ENCODE measurements around the gene ALAS1. TPM values are rescaled to one million over a fixed set of nuclear protein-coding genes. Genes with fewer than 3 reads are reported as not detected.

The ALAS1 gene
- total RNA-seq, 4 donors from 2014 or later, result 31.1 to 50.5 (median 38.9) TPM

DNA sequence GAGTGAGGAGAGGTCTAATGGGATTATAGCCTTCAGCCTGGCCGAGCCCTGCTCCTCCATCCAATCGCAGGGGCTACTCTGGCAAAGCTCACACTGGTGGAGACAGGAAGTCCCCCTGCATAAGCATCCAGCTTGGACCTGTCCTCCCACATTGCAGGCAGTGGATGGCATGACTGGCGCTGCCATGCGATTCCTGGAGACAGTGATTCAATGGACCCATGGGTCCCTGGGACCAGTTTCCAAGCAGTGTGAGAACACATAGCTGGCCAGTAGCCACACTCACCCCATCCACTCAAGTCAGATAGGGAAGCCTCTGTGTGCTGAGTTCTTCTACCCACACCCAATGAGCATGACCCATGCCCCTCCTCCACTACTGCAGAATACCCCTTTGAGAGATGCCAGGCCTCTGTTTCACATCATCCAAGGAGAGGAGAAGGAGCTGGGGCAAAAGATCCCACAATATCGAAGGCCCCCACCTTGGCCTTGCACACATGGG is 25.6 kb upstream of the ALAS1 start:
- no peaks in the 10 kb centered on the region for H3K27me3 ChIP-seq
- no peaks in the 10 kb centered on the region for H3K36me3 ChIP-seq
- H3K4me1 ChIP-seq, result no peaks in the 10 kb centered on the region
- 93% methylated on average over 3 of the region's 5 CpGs for WGBS
- no peak for TF ChIP-seq EP300 (IDR thresholded peaks at IDR 0.05)
- TF ChIP-seq POLR2AphosphoS5 (IDR thresholded peaks at IDR 0.05), result no peak
- no peak for TF ChIP-seq POLR2A (IDR thresholded peaks at IDR 0.05; ENCODE audit: low read depth)
- TF ChIP-seq, protein P1, sequence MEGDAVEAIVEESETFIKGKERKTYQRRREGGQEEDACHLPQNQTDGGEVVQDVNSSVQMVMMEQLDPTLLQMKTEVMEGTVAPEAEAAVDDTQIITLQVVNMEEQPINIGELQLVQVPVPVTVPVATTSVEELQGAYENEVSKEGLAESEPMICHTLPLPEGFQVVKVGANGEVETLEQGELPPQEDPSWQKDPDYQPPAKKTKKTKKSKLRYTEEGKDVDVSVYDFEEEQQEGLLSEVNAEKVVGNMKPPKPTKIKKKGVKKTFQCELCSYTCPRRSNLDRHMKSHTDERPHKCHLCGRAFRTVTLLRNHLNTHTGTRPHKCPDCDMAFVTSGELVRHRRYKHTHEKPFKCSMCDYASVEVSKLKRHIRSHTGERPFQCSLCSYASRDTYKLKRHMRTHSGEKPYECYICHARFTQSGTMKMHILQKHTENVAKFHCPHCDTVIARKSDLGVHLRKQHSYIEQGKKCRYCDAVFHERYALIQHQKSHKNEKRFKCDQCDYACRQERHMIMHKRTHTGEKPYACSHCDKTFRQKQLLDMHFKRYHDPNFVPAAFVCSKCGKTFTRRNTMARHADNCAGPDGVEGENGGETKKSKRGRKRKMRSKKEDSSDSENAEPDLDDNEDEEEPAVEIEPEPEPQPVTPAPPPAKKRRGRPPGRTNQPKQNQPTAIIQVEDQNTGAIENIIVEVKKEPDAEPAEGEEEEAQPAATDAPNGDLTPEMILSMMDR (IDR thresholded peaks at IDR 0.05), result no peak
- no peaks in the 10 kb centered on the region for H3K9me3 ChIP-seq
- DNase-seq (ENCODE audit: extremely low spot score), result no peak
- H3K4me3 ChIP-seq, result no peak overlapping the region
- intact Hi-C loops (cut with DNase I), result no loop called here
- no peak overlapping the region for H3K27ac ChIP-seq (replicated peaks in 1 of 4)

DNA sequence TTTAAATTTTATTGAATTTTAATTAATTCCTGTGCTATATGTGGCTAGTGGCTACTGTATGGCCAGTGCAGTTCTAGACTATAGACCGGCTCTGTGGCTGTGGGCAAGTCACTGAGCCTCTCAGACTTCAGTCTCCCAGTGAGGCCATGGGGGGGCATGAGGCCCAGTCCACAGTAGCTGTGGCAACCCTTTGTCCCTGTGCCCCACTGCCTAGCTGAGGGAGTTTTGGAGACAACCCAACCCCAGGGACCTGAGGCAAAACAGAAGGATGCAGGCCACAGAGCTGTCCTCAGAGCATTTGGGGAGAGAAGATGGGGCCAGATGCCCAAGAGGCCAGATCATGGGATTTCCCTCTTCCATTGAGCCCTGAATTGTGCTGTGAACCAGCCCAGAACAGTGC is 24.9 kb upstream of the ALAS1 start:
- no peak overlapping the region for H3K4me3 ChIP-seq
- WGBS, result 91% methylated on average over 1 of the region's 1 CpG
- intact Hi-C loops (cut with DNase I), result no loop called here
- no peaks in the 10 kb centered on the region for H3K36me3 ChIP-seq
- no peaks in the 10 kb centered on the region for H3K9me3 ChIP-seq
- no peaks in the 10 kb centered on the region for H3K27me3 ChIP-seq
- no peak overlapping the region for H3K27ac ChIP-seq (replicated peaks in 1 of 4)
- TF ChIP-seq EP300 (IDR thresholded peaks at IDR 0.05) (no peak), POLR2A (IDR thresholded peaks at IDR 0.05; ENCODE audit: low read depth) (no peak), POLR2AphosphoS5 (IDR thresholded peaks at IDR 0.05) (no peak)
- TF ChIP-seq, protein P1 (IDR thresholded peaks at IDR 0.05), result no peak
- no peak for DNase-seq (ENCODE audit: extremely low spot score)
- H3K4me1 ChIP-seq, result no peaks in the 10 kb centered on the region

DNA sequence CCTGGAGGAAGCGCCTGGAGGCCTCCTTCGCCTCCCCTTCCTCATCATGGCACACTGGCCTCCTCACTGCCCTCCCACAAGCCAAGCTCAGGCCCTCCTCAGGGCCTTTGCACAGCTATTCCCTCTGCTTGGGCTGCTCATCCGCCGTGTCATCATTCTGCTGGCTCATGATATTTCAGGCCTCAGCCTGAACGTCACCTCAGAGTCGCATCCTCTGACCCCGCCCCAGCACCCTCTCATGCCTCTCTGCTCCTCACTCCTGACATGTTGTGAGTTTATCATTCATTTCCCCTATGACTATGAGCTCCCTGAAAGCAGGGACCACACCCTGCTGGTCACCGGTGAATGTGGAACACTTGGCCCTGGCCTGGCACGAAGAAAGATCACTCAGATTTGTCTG is 23.1 kb upstream of the ALAS1 start:
- Histone ChIP-seq H3K36me3 (no peaks in the 10 kb centered on the region), H3K4me1 (no peaks in the 10 kb centered on the region), H3K9me3 (no peaks in the 10 kb centered on the region), H3K27ac (replicated peaks in 1 of 4) (no peak overlapping the region), H3K4me3 (no peak overlapping the region), H3K27me3 (no peaks in the 10 kb centered on the region)
- no peak for DNase-seq (ENCODE audit: extremely low spot score)
- WGBS, result 83% methylated on average over 9 of the region's 9 CpGs
- TF ChIP-seq EP300 (IDR thresholded peaks at IDR 0.05) (no peak), POLR2AphosphoS5 (IDR thresholded peaks at IDR 0.05) (no peak), POLR2A (IDR thresholded peaks at IDR 0.05; ENCODE audit: low read depth) (no peak)
- TF ChIP-seq, protein P1 (IDR thresholded peaks at IDR 0.05), result no peak
- intact Hi-C loops (cut with DNase I), result no loop called here

DNA sequence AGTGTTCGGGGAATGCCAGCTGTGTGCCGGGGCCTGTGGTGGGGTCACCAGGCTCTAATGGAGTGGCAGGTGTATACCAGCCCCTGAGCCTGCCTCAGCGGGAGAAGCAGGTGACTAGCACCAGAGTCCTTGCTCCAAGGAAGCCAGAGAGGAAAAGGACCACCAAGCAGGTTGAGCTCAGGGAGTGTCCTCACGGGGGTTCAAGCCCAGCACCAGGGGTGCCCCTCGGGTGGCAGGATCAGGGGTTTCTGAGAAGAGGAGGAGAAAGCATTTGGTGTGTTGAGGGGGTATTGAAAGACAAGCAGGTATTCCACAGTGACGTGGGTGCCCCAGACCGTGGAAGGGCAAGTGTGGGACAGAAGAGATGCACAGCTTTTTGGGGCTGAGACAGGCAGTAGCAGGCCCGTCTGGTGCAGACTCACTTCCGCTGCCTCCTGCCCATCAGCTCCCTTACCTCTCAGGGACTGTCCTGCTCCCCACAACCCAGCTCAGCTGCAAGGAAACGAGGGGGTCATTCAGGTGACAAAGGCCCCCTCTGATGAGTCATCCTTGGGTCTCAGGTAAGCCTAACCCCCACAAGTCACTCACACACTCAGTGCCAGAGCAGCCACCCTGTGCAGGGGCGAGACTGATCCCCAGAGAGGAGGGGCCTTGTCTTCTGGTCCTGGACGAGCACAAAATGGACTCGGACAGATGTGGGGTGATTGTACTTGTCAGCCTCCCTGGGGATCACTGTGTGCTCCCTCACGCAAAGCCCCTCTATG is 22.4 kb upstream of the ALAS1 start:
- no peak for TF ChIP-seq EP300 (IDR thresholded peaks at IDR 0.05)
- no peak for TF ChIP-seq POLR2AphosphoS5 (IDR thresholded peaks at IDR 0.05)
- TF ChIP-seq POLR2A (IDR thresholded peaks at IDR 0.05; ENCODE audit: low read depth), result no peak
- WGBS, result 93% methylated on average over 14 of the region's 14 CpGs
- no peak overlapping the region for H3K4me3 ChIP-seq
- no peaks in the 10 kb centered on the region for H3K36me3 ChIP-seq
- H3K4me1 ChIP-seq, result no peaks in the 10 kb centered on the region
- intact Hi-C loops (cut with DNase I), result no loop called here
- H3K27ac ChIP-seq (replicated peaks in 1 of 4), result no peak overlapping the region
- H3K9me3 ChIP-seq, result no peaks in the 10 kb centered on the region
- no peak for DNase-seq (ENCODE audit: extremely low spot score)
- no peaks in the 10 kb centered on the region for H3K27me3 ChIP-seq

DNA sequence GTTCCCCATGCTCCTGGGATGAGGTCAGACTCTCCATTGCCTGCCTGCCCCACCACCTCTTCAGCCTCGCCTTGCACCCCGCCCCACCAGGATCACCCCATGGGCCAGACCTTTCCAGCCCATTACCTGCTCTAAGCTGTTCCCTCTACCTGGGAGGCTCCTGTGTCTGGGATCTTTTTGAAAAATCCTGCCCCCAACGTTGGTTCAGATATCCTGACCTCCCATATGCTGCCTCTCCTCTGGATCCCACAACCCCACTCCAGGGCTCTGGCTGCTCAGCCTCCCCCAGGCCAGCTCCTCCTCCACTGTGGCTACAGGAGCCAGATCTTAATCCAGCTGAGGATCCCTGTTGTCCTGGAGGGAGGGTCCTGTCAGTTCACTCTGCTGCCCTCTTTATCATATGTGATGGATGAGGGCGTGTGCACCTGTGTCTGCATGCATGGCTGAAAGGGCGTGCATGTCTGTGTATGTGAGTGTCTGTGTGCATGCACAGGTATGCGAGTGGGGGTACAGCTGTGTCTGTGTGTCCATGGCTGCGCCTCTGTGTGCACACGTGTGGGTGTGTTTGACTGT is 21.7 kb upstream of the ALAS1 start:
- no peaks in the 10 kb centered on the region for H3K27me3 ChIP-seq
- no peak for TF ChIP-seq EP300 (IDR thresholded peaks at IDR 0.05)
- no peak for TF ChIP-seq POLR2A (IDR thresholded peaks at IDR 0.05; ENCODE audit: low read depth)
- TF ChIP-seq, protein P1 (IDR thresholded peaks at IDR 0.05), result no peak
- no peak for TF ChIP-seq POLR2AphosphoS5 (IDR thresholded peaks at IDR 0.05)
- H3K4me1 ChIP-seq, result peaks cover 0 to under 1% (median 0%) of the 10 kb centered on the region in 4 donors
- DNase-seq (ENCODE audit: extremely low spot score), result no peak
- no peak overlapping the region for H3K27ac ChIP-seq (replicated peaks in 1 of 4)
- H3K4me3 ChIP-seq, result no peak overlapping the region
- H3K36me3 ChIP-seq, result no peaks in the 10 kb centered on the region
- intact Hi-C loops (cut with DNase I), result no loop called here
- WGBS, result 87% methylated on average over 8 of the region's 8 CpGs
- no peaks in the 10 kb centered on the region for H3K9me3 ChIP-seq

Measured in esophagus muscularis mucosa (tissue), 4 donors.